ENCODE results near the gene TIMP2.

DNA sequence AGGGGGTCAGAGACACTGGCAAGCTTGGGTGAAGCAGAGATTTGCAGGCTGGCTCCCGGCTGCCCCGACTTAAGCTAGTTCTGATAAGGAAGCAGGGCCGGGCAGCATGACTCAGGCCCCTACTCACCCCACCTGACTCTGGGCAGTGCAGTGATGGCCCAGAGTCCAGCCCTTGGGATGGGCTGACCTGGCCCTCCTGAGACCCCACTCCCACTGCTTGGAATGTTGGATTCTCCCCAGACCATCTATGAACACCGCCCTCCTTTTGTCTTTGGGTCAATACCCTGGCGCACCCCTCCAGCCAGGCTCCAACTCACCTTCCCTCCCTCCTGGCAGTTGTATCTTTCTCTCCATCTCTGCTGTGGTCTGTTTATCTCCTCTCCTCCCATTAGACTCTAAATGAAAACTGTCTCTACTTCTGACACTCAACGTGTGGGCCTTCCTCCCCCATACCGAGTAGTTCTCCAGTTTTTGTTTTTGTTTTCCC, 33.5 kb upstream of the TIMP2 start:
- TF ChIP-seq, protein P1, sequence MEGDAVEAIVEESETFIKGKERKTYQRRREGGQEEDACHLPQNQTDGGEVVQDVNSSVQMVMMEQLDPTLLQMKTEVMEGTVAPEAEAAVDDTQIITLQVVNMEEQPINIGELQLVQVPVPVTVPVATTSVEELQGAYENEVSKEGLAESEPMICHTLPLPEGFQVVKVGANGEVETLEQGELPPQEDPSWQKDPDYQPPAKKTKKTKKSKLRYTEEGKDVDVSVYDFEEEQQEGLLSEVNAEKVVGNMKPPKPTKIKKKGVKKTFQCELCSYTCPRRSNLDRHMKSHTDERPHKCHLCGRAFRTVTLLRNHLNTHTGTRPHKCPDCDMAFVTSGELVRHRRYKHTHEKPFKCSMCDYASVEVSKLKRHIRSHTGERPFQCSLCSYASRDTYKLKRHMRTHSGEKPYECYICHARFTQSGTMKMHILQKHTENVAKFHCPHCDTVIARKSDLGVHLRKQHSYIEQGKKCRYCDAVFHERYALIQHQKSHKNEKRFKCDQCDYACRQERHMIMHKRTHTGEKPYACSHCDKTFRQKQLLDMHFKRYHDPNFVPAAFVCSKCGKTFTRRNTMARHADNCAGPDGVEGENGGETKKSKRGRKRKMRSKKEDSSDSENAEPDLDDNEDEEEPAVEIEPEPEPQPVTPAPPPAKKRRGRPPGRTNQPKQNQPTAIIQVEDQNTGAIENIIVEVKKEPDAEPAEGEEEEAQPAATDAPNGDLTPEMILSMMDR (IDR thresholded peaks at IDR 0.05) = no peak
- no peak for TF ChIP-seq SIN3A (IDR thresholded peaks at IDR 0.05; ENCODE audit: borderline replicate concordance, insufficient read depth, low read depth, low read length)
- TF ChIP-seq POLR2AphosphoS5 (IDR thresholded peaks at IDR 0.05; ENCODE audit: low read depth, low read length) = no peak
